SK-N-SH (cell line): ENCODE measurements around the gene THBS1. TPM values are rescaled to one million over a fixed set of nuclear protein-coding genes. Genes with fewer than 3 reads are reported as not detected.

ENCODE experiments used
- CTCF ChIA-PET: fragments of 300-600, 350-600 bp; formaldehyde crosslinking; extraction: SDS; loops from one replicate; lab custom pipeline; 2021; lab: Yijun Ruan, JAX
- POLR2A ChIA-PET: fragments of 350-600 bp; sonication (Branson Sonifier 250); formaldehyde crosslinking; extraction: SDS; loops from one replicate; lab custom pipeline; 2020; ENCODE audit warnings: antibody characterized with exemption, inconsistent platforms; lab: Yijun Ruan, JAX
- DNase-seq: peaks from one replicate; pipeline ENCODE4 v3.0.0; 2012
- H2AFZ ChIP-seq: fragments of 200-600 bp; sonication (generic); 2 replicates; pipeline ENCODE4 v1.8.1; 2016; ENCODE audit warnings: antibody characterized with exemption, mild to moderate bottlenecking, low read depth
- H3F3A ChIP-seq: fragments of 200-600 bp; sonication (generic); replicated peaks from 2 replicates; pipeline ENCODE3; 2016; ENCODE audit warnings: antibody characterized with exemption, mild to moderate bottlenecking; ENCODE audit not compliant: insufficient read depth
- H3K27ac ChIP-seq, 2 experiments: fragments of 200-500 bp in 1 of 2; fragments of 200-600 bp in 1 of 2; sonication (Bioruptor generic) in 1 of 2; sonication (generic), shearing (Covaris generic) in 1 of 2; 2 replicates each; pipeline versions ENCODE4 v1.5.1 to v1.6.1; 2014 to 2016; ENCODE audit warnings: low read depth in 2 of 2, inconsistent platforms in 1 of 2, low read length in 1 of 2, mild to moderate bottlenecking in 1 of 2, mixed read lengths in 1 of 2
- H3K27me3 ChIP-seq: fragments of 200-600 bp; sonication (generic), shearing (Covaris generic); 2 replicates; pipeline ENCODE4 v1.6.1; 2016; ENCODE audit warnings: mixed run types; ENCODE audit not compliant: insufficient read depth
- H3K36me3 ChIP-seq, 2 experiments: fragments of 200-500 bp in 1 of 2; fragments of 200-600 bp in 1 of 2; sonication (Bioruptor generic) in 1 of 2; sonication (generic) in 1 of 2; replicated peaks in 1 of 2; 2 replicates each; pipeline versions ENCODE3 to v1.5.1; 2014 to 2016; ENCODE audit warnings: low read length in 1 of 2, mild to moderate bottlenecking in 1 of 2; ENCODE audit not compliant: insufficient read depth in 2 of 2, control insufficient read depth in 1 of 2
- H3K4me1 ChIP-seq, 2 experiments: fragments of 200-500 bp in 1 of 2; fragments of 200-600 bp in 1 of 2; sonication (Bioruptor generic) in 1 of 2; sonication (generic), shearing (Covaris generic) in 1 of 2; 2 replicates each; pipeline versions ENCODE4 v1.5.1 to v1.6.1; 2014 to 2016; ENCODE audit warnings: low read depth in 1 of 2, low read length in 1 of 2, mixed run types in 1 of 2; ENCODE audit not compliant: insufficient read depth in 2 of 2, control insufficient read depth in 1 of 2
- H3K4me2 ChIP-seq: fragments of 200-600 bp; sonication (generic), shearing (Covaris generic); 2 replicates; pipeline ENCODE4 v1.6.1; 2017; ENCODE audit warnings: mixed run types
- H3K4me3 ChIP-seq, 2 experiments: fragments of 200-500 bp in 1 of 2; fragments of 200-600 bp in 1 of 2; sonication (Bioruptor generic) in 1 of 2; sonication (generic), shearing (Covaris generic) in 1 of 2; 2 replicates each; pipeline versions ENCODE4 v1.5.1 to v1.8.1; 2014 to 2016; ENCODE audit warnings: low read depth in 2 of 2, inconsistent platforms in 1 of 2, low read length in 1 of 2, mild to moderate bottlenecking in 1 of 2, mixed read lengths in 1 of 2, moderate library complexity in 1 of 2
- H3K79me2 ChIP-seq: fragments of 200-600 bp; sonication (generic); 2 replicates; pipeline ENCODE4 v1.8.1; 2017; ENCODE audit warnings: mild to moderate bottlenecking; ENCODE audit not compliant: insufficient read depth
- H3K9ac ChIP-seq: fragments of 200-600 bp; sonication (generic); 2 replicates; pipeline ENCODE4 v1.6.1; 2017; ENCODE audit warnings: mixed run types
- H3K9me2 ChIP-seq: fragments of 200-600 bp; sonication (generic); 2 replicates; pipeline ENCODE4 v1.6.1; 2017; ENCODE audit warnings: mixed run types
- H3K9me3 ChIP-seq: fragments of 200-600 bp; sonication (generic); 2 replicates; pipeline ENCODE4 v1.6.1; 2017; ENCODE audit warnings: mixed run types, mild to moderate bottlenecking, moderate library complexity
- H4K20me1 ChIP-seq: fragments of 200-600 bp; sonication (generic); 2 replicates; pipeline ENCODE4 v1.6.1; 2017; ENCODE audit warnings: mild to moderate bottlenecking, mixed run types; ENCODE audit not compliant: insufficient read depth
- USF1 ChIP-seq: IDR thresholded peaks from 2 replicates; pipeline ENCODE4 v1.4.0; 2012; ENCODE audit warnings: low read depth, borderline replicate concordance
- USF2 ChIP-seq: fragments of 150-350 bp; IDR thresholded peaks from 2 replicates; pipeline ENCODE4 v1.6.1; 2017; ENCODE audit warnings: antibody characterized with exemption, low read length, low read depth, borderline replicate concordance
- ZBTB33 ChIP-seq: IDR thresholded peaks from 2 replicates; pipeline ENCODE4 v1.4.0; 2012; ENCODE audit warnings: low read depth, borderline replicate concordance
- WGBS: methylation state at CpG from one replicate; pipeline ENCODE4 v1.1.6; 2017; ENCODE audit warnings: low lambda C conversion rate; 5-methylcytosine and 5-hydroxymethylcytosine counted together
- polyA plus RNA-seq, 3 experiments: library from polyadenylated mRNA; depleted of rRNA; stranded (reverse); fragments of >200 nt; gene quantifications; 2 replicates each; pipeline ENCODE4 v1.2.3, GENCODE V29; 2012
- TF ChIP-seq, protein P1 (sequence below): IDR thresholded peaks from 2 replicates; pipeline ENCODE4 v1.4.0; 2012; ENCODE audit warnings: low read depth

THBS1 gene
- polyA plus RNA-seq, 1 of the 3 experiments (the other 2 are of a cell fraction) = 117 TPM

GRCh38 chr15:39628546-39629257 is 47.8 kb downstream of the THBS1 start:
- no peak overlapping the region for H3K4me3 ChIP-seq
- no peak overlapping the region for H2AFZ ChIP-seq
- TF ChIP-seq USF2 (no peak), ZBTB33 (no peak)
- TF ChIP-seq, protein P1, sequence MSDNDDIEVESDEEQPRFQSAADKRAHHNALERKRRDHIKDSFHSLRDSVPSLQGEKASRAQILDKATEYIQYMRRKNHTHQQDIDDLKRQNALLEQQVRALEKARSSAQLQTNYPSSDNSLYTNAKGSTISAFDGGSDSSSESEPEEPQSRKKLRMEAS = no peak
- TF ChIP-seq, all 33 proteins: peak for 0
- Histone ChIP-seq H3K4me2 (no peak overlapping the region), H3K27me3 (no peaks in the 10 kb centered on the region), H3K79me2 (no peaks in the 10 kb centered on the region), H3K9me2 (no peaks in the 10 kb centered on the region), H3K9me3 (no peaks in the 10 kb centered on the region), H3K36me3 (no peaks in the 10 kb centered on the region), H3K27ac (no peak overlapping the region), H3F3A (peaks cover 10% of the 10 kb centered on the region), H4K20me1 (no peaks in the 10 kb centered on the region), H3K9ac (no peak overlapping the region), H3K4me1 (peaks cover 3 to 22% of the 10 kb centered on the region in 2 experiments; a peak in 3 of 4 replicates)
- DNase-seq = no peak
- POLR2A ChIA-PET = interaction anchor here (0.9 kb wide), 1 partner anchor 1377 kb away, joined by 3 read pairs; no protein-coding TSS in a partner anchor
- CTCF ChIA-PET = interaction anchor here (0.8 to 1.6 kb wide), 2 partner anchors 12 to 57 kb away, joined by 4 read pairs; no protein-coding TSS in a partner anchor
- 83% methylated on average over 9 of the region's 9 CpGs for WGBS

GRCh38 chr15:39629371-39629770 is 48.5 kb downstream of the THBS1 start:
- Histone ChIP-seq H3K4me3 (no peak overlapping the region), H3K27ac (peak overlapping the region in 1 of 2 experiments; percentile 6; a peak in 1 of 4 replicates), H4K20me1 (no peaks in the 10 kb centered on the region)
- TF ChIP-seq, protein P1 = peak; percentile 20; the same call in 1 of the 2 replicates
- peak; percentile 33; the same call in 1 of the 2 replicates for TF ChIP-seq USF1
- TF ChIP-seq USF2 = no peak
- TF ChIP-seq, all 33 proteins: peak for 2
- peaks cover 10% of the 10 kb centered on the region for H3F3A ChIP-seq
- H3K4me2 ChIP-seq = no peak overlapping the region
- no peak overlapping the region for H2AFZ ChIP-seq
- H3K9me3 ChIP-seq = no peaks in the 10 kb centered on the region
- 74% methylated on average over 5 of the region's 5 CpGs for WGBS
- H3K27me3 ChIP-seq = no peaks in the 10 kb centered on the region
- H3K9ac ChIP-seq = no peak overlapping the region
- POLR2A ChIA-PET = interaction anchor here (0.9 kb wide), 1 partner anchor 1378 kb away, joined by 3 read pairs; no protein-coding TSS in a partner anchor
- peaks cover 3 to 22% of the 10 kb centered on the region in 2 experiments; a peak in 3 of 4 replicates for H3K4me1 ChIP-seq
- CTCF ChIA-PET = interaction anchor here (0.8 to 1.6 kb wide), 4 partner anchors 12 to 128 kb away, joined by 3 to 5 read pairs (median 4); no protein-coding TSS in a partner anchor
- no peaks in the 10 kb centered on the region for H3K9me2 ChIP-seq
- no peak for DNase-seq
- no peaks in the 10 kb centered on the region for H3K79me2 ChIP-seq
- no peaks in the 10 kb centered on the region for H3K36me3 ChIP-seq
